HG03280 (cell line): ENCODE measurements around the gene PCBP3.
"Not testable (repeated sequence)": the region's sequence is repeated elsewhere in the genome, so short reads cannot be mapped to it uniquely, and the experiment has no call there.

Source experiments
- ATAC-seq: cut with Tn5 transposase; IDR thresholded peaks from one replicate; pipeline ENCODE4 v1.9.1; 2021; ENCODE audit warnings: mild to moderate bottlenecking, moderate library complexity; ENCODE audit not compliant: unreplicated experiment

The PCBP3 gene

GRCh38 chr21:45836694-45837670 lies 193.5 kb downstream of the PCBP3 start:
- no peak for ATAC-seq

GRCh38 chr21:45837936-45838335 lies 194.4 kb downstream of the PCBP3 start:
- ATAC-seq, result no peak

- no peak for ATAC-seq
Measured at GRCh38 chr21:45838634-45839033, 195.1 kb downstream of the PCBP3 start.

GRCh38 chr21:45839274-45839673 lies 195.7 kb downstream of the PCBP3 start:
- ATAC-seq, result no peak

GRCh38 chr21:45841033-45841432 lies 197.5 kb downstream of the PCBP3 start:
- no peak for ATAC-seq

- ATAC-seq, result no peak
Measured at GRCh38 chr21:45843426-45843825, 199.9 kb downstream of the PCBP3 start.

- ATAC-seq, result no peak
Measured at GRCh38 chr21:45844181-45844580, 200.7 kb downstream of the PCBP3 start.

- no peak for ATAC-seq
Measured at GRCh38 chr21:45845063-45845769, 201.7 kb downstream of the PCBP3 start.

- ATAC-seq, result no peak
Measured at GRCh38 chr21:45845770-45846090, 202.2 kb downstream of the PCBP3 start.

- ATAC-seq, result no peak
Measured at GRCh38 chr21:45846373-45847160, 203.0 kb downstream of the PCBP3 start.

GRCh38 chr21:45847870-45848269 lies 204.3 kb downstream of the PCBP3 start:
- no peak for ATAC-seq

GRCh38 chr21:45848331-45848730 lies 204.8 kb downstream of the PCBP3 start:
- ATAC-seq, result no peak

GRCh38 chr21:45848805-45849204 lies 205.3 kb downstream of the PCBP3 start:
- ATAC-seq, result no peak

- ATAC-seq, result no peak
Measured at GRCh38 chr21:45849651-45850050, 206.1 kb downstream of the PCBP3 start.

- no peak for ATAC-seq
Measured at GRCh38 chr21:45850181-45850580, 206.7 kb downstream of the PCBP3 start.

- ATAC-seq, result not testable (repeated sequence)
Measured at GRCh38 chr21:45852386-45852785, 208.9 kb downstream of the PCBP3 start.

- no peak for ATAC-seq
Measured at GRCh38 chr21:45852886-45853400, 209.4 kb downstream of the PCBP3 start.

- no peak for ATAC-seq
Measured at GRCh38 chr21:45853703-45854342, 210.3 kb downstream of the PCBP3 start.

GRCh38 chr21:45854690-45855247 lies 211.2 kb downstream of the PCBP3 start:
- ATAC-seq, result no peak

GRCh38 chr21:45855248-45855811 lies 211.8 kb downstream of the PCBP3 start:
- ATAC-seq, result no peak
